K562 (cell line): ENCODE data around the gene TNFRSF13B. TPM values are rescaled to one million over a fixed set of nuclear protein-coding genes. Genes with fewer than 3 reads are reported as not detected.

Source experiments
- HDAC1 ChIP-seq, 2 experiments: fragments of 450-650 bp; IDR thresholded peaks; 2 replicates each; pipeline ENCODE4 v1.6.1; 2016 to 2017; ENCODE audit warnings: inconsistent platforms in 1 of 2, mild to moderate bottlenecking in 1 of 2, moderate library complexity in 1 of 2
- REST ChIP-seq, 2 experiments: fragments of 450-650 bp; formaldehyde crosslinking in 1 of 2; IDR thresholded peaks; 2 replicates each; pipeline versions ENCODE4 v1.4.0 to v1.6.1; 2014 to 2020; ENCODE audit warnings: mild to moderate bottlenecking in 2 of 2, borderline replicate concordance in 1 of 2, low read depth in 1 of 2
- polyA plus RNA-seq, 8 experiments: library from polyadenylated mRNA; depleted of rRNA in 4 of 8; stranded (reverse) in 5 of 8; unstranded in 3 of 8; fragments of >200 nt; fragmentation: Nextera tagmentation in 2 of 8; fragmentation: Illumina TruSeq in 1 of 8; extraction: Ambion mirVana in 2 of 8; extraction: Trizol in 1 of 8; gene quantifications; 2 replicates each; pipeline versions ENCODE4 v1.2.1 to v1.2.3, GENCODE V29; 2011 to 2014; ENCODE audit warnings: inconsistent platforms in 1 of 8, missing spikeins in 1 of 8
- total RNA-seq, 7 experiments: library from RNA; depleted of rRNA in 6 of 7; stranded (reverse); fragments of >200 nt in 6 of 7; fragmentation: Illumina TruSeq in 2 of 7; extraction: Trizol in 2 of 7; gene quantifications; 2 replicates each; pipeline versions ENCODE4 v1.2.1 to v1.2.3, GENCODE V29; 2011 to 2021; ENCODE audit warnings: low replicate concordance in 1 of 7

Gene TNFRSF13B
- total and polyA plus RNA-seq, 9 of the 15 experiments (the other 6 are each of a cell fraction or from before 2014, with no cell fraction given) = not detected

DNA sequence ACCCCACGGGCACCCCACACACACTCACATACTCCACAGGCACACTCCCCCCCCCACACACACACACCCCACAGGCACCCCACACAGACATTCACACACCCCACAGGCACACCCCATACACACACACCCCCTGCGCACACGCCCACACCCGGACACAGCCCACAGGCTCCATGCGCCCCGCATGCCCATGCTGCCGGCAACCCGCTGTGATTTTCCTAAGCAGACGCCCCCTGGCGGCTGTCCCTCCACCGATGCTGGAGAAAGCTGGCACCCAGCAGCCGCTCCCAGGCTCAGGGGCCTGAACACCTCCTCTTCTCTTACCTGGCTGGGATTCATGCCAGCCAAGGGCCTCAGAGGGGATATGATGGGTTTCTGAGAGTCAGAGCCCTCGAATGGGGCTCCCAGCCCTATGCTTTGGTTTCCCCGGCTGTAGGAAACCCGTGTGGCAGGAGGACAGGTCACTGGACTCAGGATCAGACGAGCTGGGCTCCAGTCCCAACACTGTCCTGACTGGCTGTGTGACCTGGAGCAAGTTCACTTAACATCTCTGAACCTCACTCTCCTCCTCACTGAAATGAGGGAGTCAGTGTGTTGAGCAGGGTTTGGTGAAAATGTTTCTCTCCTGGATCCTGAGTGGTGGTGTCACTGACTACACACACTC, 19.6 kb upstream of the TNFRSF13B start (continued):
- TF ChIP-seq REST (IDR thresholded peaks at IDR 0.05; ENCODE audit: borderline replicate concordance) (peak; percentile 21; the same call in 1 of the 2 replicates), REST (CRISPR knock-in tag; IDR thresholded peaks at IDR 0.05; ENCODE audit: low read depth) (no peak), HDAC1 (IDR thresholded peaks at IDR 0.05) (peak in 1 of 2 experiments; percentile 17; a peak in 1 of 4 replicates)
